KMS-11 (cell line): ENCODE measurements around the gene TBC1D10B.

Experiments used
- H2AFZ ChIP-seq: fragments of 200-600 bp; sonication (generic); 2 replicates; pipeline ENCODE4 v1.6.1; 2016; ENCODE audit warnings: antibody characterized with exemption, mixed run types, low read depth
- H3K27ac ChIP-seq: fragments of 200-600 bp; sonication (generic); 2 replicates; pipeline ENCODE4 v1.6.1; 2016; ENCODE audit warnings: mild to moderate bottlenecking, mixed run types
- H3K27me3 ChIP-seq: fragments of 200-600 bp; sonication (generic); 2 replicates; pipeline ENCODE4 v1.6.1; 2017; ENCODE audit warnings: mild to moderate bottlenecking, low read depth, mixed run types, moderate library complexity; ENCODE audit not compliant: insufficient read depth
- H3K36me3 ChIP-seq: fragments of 200-600 bp; sonication (generic); 2 replicates; pipeline ENCODE4 v1.6.1; 2017; ENCODE audit warnings: mild to moderate bottlenecking, mixed run types; ENCODE audit not compliant: insufficient read depth
- H3K4me1 ChIP-seq: fragments of 200-600 bp; sonication (generic); 2 replicates; pipeline ENCODE4 v1.6.1; 2016; ENCODE audit warnings: mild to moderate bottlenecking, low read depth, mixed run types; ENCODE audit not compliant: poor library complexity, severe bottlenecking
- H3K4me2 ChIP-seq: fragments of 200-600 bp; sonication (generic); 2 replicates; pipeline ENCODE4 v1.7.0; 2016; ENCODE audit warnings: mild to moderate bottlenecking, mixed run types
- H3K4me3 ChIP-seq: fragments of 200-600 bp; sonication (generic); IDR thresholded peaks from 2 replicates; pipeline ENCODE4 v1.6.1; 2017; ENCODE audit warnings: low read depth, low read length, mixed read lengths; ENCODE audit not compliant: insufficient read depth
- H3K79me2 ChIP-seq: fragments of 200-600 bp; sonication (generic); 2 replicates; pipeline ENCODE4 v1.6.1; 2016; ENCODE audit warnings: low read depth, mixed run types; ENCODE audit not compliant: insufficient read depth
- H3K9ac ChIP-seq: fragments of 200-600 bp; sonication (generic); 2 replicates; pipeline ENCODE4 v1.6.1; 2016; ENCODE audit warnings: mild to moderate bottlenecking, mixed run types
- H4K20me1 ChIP-seq: fragments of 200-600 bp; sonication (generic); 2 replicates; pipeline ENCODE4 v1.6.1; 2016; ENCODE audit warnings: mild to moderate bottlenecking, mixed run types; ENCODE audit not compliant: insufficient read depth
- TF ChIP-seq, protein P1 (sequence below): fragments of 200-600 bp; sonication (generic); conservative IDR thresholded peaks from 2 replicates; pipeline ENCODE4 v1.6.1; 2017; ENCODE audit warnings: low read depth, mild to moderate bottlenecking, antibody characterized with exemption, low read length, moderate library complexity, mixed read lengths

Gene TBC1D10B

DNA sequence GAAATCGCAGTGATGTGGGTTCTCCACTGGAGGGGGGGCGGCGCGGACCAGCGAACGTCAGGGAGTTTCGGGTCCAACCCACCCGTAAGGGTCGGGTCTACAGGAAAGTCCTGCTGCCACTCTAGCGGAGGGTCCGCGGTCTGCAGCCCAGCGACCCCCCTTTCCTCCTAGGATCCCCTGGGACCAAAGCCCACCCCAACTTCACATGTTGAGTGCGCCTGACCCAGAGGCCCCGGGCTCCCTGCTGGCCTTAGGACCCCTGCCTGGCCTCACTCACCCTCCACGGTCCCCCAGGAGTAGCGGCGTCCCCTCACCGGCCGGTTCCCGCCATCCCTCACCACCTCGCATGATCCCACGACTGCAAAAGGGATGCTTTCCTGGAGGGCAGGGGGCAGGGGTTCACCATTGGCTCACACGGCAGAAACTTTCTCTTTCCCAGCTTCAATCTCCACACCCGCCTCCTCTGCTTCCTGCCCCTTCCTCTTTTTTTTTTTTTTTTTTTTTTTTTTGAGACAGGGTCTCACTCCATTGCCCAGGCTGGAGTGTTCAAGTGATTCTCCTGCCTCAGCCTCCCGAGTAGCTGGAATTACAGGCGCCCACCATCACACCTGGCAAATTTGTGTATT, 9.0 kb upstream of the TBC1D10B start:
- Histone ChIP-seq H3K36me3 (no peaks in the 10 kb centered on the region), H3K9ac (peak overlapping the region; percentile 88; the same call in 1 of the 2 replicates), H3K27me3 (no peaks in the 10 kb centered on the region), H3K4me2 (peak overlapping the region; percentile 97), H4K20me1 (no peaks in the 10 kb centered on the region), H2AFZ (peak overlapping the region; percentile 98; the same call in 1 of the 2 replicates), H3K27ac (peak overlapping the region; percentile 99), H3K4me3 (no peak overlapping the region), H3K79me2 (0 out of 2 replicates have a peak, but pooled peaks cover 4% of the 10 kb centered on the region), H3K4me1 (peaks cover 10% of the 10 kb centered on the region)
- TF ChIP-seq, protein P1, sequence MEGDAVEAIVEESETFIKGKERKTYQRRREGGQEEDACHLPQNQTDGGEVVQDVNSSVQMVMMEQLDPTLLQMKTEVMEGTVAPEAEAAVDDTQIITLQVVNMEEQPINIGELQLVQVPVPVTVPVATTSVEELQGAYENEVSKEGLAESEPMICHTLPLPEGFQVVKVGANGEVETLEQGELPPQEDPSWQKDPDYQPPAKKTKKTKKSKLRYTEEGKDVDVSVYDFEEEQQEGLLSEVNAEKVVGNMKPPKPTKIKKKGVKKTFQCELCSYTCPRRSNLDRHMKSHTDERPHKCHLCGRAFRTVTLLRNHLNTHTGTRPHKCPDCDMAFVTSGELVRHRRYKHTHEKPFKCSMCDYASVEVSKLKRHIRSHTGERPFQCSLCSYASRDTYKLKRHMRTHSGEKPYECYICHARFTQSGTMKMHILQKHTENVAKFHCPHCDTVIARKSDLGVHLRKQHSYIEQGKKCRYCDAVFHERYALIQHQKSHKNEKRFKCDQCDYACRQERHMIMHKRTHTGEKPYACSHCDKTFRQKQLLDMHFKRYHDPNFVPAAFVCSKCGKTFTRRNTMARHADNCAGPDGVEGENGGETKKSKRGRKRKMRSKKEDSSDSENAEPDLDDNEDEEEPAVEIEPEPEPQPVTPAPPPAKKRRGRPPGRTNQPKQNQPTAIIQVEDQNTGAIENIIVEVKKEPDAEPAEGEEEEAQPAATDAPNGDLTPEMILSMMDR: no peak

DNA sequence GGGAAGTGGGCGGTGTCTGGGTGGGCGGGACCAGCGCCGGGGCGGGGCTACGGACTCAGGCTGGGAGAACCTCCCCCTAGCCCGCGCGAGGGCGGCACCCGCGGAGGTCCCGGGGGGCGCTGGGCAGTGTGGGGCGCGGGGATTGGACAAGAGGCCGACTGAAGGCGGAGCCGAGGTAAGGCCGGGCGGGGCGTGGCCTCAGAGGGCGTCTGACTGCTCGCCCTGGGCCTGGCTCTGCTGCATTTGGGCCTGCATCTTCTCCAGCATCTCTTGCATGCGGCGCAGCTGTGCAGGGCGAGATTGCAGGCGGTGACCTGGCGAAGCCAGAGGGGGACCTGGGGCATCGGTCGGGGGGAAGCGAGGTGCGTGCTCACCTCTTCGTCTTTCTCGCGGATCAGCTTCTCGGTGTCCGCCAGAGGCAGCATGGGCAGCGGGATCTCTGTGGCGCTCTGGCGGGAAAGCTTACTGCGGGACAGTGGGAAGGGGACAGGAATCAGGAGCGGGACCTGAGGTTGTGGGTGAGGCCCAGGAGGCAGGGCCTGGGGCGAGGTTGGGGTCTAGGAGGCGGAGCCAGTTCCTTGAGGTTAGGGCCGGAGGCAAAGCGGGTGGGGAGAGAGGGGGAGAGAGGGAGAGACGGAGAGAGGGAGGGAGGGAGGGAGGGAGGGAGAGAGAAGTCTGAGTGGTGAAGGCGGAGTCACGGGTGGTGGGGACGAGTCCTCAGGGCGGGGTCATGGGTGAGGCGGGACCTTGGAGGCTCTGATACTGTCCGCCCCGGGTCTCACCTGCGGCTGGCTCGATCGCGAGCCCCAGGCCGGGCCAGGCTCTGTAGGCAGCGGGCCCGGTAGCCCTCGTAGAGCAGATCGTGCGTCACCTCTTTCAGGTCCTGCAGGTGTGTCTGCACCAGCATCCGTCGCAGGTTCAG, 8.2 kb upstream of the TBC1D10B start:
- Histone ChIP-seq H3K9ac (peak overlapping the region; percentile 88), H3K4me1 (peaks cover 10% of the 10 kb centered on the region), H3K4me3 (peak overlapping the region; percentile 68), H3K36me3 (no peaks in the 10 kb centered on the region), H3K27ac (peak overlapping the region; percentile 99), H3K27me3 (no peaks in the 10 kb centered on the region), H2AFZ (peak overlapping the region; percentile 98), H4K20me1 (no peaks in the 10 kb centered on the region), H3K79me2 (0 out of 2 replicates have a peak, but pooled peaks cover 4% of the 10 kb centered on the region), H3K4me2 (peak overlapping the region; percentile 97)
- TF ChIP-seq, protein P1: no peak

DNA sequence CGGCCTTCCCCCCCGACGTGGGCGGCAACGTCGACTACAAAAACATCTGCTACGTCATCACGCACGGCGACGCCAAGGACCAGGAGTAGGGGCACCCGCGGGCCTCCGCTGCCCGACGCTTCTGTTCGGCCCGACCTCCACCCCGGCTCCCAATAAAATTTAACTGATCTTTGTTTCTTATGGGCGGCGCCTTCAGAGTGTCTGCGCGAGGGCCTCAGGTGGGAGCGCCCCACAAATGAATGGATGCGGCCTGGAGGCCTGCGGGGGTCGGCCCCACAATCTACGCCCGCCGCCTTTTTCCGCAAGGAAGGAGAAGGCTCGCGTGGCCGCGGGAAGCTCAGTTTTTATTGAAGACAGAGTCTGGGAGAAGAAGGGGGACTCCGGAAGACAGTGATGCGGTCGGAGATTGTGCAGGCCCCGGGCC, 7.5 kb upstream of the TBC1D10B start:
- Histone ChIP-seq H3K4me3 (peak overlapping the region; percentile 68), H3K27ac (peak overlapping the region; percentile 99), H3K4me1 (peaks cover 10% of the 10 kb centered on the region), H3K36me3 (no peaks in the 10 kb centered on the region), H3K27me3 (no peaks in the 10 kb centered on the region), H3K79me2 (0 out of 2 replicates have a peak, but pooled peaks cover 4% of the 10 kb centered on the region), H3K4me2 (peak overlapping the region; percentile 97), H3K9ac (peak overlapping the region; percentile 88), H4K20me1 (no peaks in the 10 kb centered on the region), H2AFZ (peak overlapping the region; percentile 91)
- TF ChIP-seq, protein P1: no peak

GRCh38 chr16:30377050-30377811, 6.9 kb upstream of the TBC1D10B start:
- 0 out of 2 replicates have a peak, but pooled peaks cover 4% of the 10 kb centered on the region for H3K79me2 ChIP-seq
- peak overlapping the region; percentile 91 for H2AFZ ChIP-seq
- H3K27ac ChIP-seq: peak overlapping the region; percentile 99
- no peaks in the 10 kb centered on the region for H3K36me3 ChIP-seq
- TF ChIP-seq, protein P1: no peak
- H3K4me1 ChIP-seq: peaks cover 14% of the 10 kb centered on the region
- H3K27me3 ChIP-seq: no peaks in the 10 kb centered on the region
- peak overlapping the region; percentile 88 for H3K9ac ChIP-seq
- no peaks in the 10 kb centered on the region for H4K20me1 ChIP-seq
- H3K4me3 ChIP-seq: peak overlapping the region; percentile 68
- peak overlapping the region; percentile 97 for H3K4me2 ChIP-seq
